Peyer's patch (tissue), 4 donors: ENCODE data around the gene DOCK1.

Experiments used
- CTCF ChIP-seq, 6 experiments: fragments of 450-650 bp in 4 of 6; fragments of 200-600 bp in 2 of 6; sonication (generic) in 1 of 6; IDR thresholded peaks; one replicate each; pipeline ENCODE4 v1.5.1; 2017 to 2019; ENCODE audit warnings: antibody characterized with exemption in 6 of 6, mild to moderate bottlenecking in 3 of 6, moderate library complexity in 1 of 6
- POLR2A ChIP-seq, 2 donors: fragments of 450-650 bp; IDR thresholded peaks; one replicate each; pipeline ENCODE4 v1.5.1; 2017; ENCODE audit warnings: antibody characterized with exemption in 2 of 2, mild to moderate bottlenecking in 2 of 2, moderate library complexity in 2 of 2

GRCh38 chr10:127450644-127451043 is 545.4 kb downstream of the DOCK1 start:
- TF ChIP-seq CTCF (IDR thresholded peaks at IDR 0.05) (no peak), POLR2A (IDR thresholded peaks at IDR 0.05) (no peak)
